GM21723 (cell line): ENCODE measurements around the gene RXFP2.

ENCODE experiments used
- ATAC-seq: cut with Tn5 transposase; IDR thresholded peaks from one replicate; pipeline ENCODE4 v1.9.1; 2021; ENCODE audit warnings: mild to moderate bottlenecking, moderate library complexity; ENCODE audit not compliant: unreplicated experiment

Gene RXFP2

GRCh38 chr13:31767175-31767900 lies 28.0 kb downstream of the RXFP2 start:
- no peak for ATAC-seq

DNA sequence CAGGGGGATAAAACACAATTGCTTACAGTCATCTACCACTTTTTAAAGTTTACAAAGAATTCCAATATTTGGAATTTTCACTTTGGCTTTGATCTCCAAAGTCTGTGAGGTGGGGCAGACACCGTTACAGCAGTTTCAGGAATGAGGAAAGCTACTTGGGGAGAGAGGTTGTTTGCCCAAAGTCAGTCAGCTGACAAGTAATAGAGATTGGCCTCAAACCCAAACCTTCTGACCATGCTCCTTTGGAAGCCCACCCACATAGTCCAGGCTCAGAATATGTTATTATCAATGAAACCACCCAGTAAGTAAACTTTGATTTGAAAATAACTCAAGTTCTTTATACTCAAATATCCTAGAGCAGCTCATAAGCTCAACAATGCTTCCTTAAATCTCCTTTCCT lies 29.0 kb downstream of the RXFP2 start:
- ATAC-seq = no peak

GRCh38 chr13:31769575-31769974 lies 30.2 kb downstream of the RXFP2 start:
- no peak for ATAC-seq

DNA sequence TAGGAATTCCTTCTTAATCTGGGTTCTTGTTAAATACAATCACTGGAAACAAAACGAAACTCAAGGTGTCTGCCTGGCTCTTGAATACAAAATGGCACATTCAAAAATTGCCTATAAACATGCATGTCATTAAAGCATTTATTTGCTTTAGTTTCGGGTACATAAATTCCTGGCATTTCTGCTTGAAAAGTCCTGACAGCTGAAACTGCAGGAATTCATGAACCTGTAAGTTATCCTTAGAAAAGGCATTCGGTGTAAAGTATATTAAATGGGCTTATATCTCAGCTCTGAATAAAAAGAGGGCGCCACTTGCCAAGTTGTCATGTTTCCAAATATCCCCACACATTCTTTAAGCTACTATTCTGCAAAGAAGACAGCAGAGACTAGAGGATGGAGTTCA lies 32.9 kb downstream of the RXFP2 start:
- ATAC-seq = no peak

DNA sequence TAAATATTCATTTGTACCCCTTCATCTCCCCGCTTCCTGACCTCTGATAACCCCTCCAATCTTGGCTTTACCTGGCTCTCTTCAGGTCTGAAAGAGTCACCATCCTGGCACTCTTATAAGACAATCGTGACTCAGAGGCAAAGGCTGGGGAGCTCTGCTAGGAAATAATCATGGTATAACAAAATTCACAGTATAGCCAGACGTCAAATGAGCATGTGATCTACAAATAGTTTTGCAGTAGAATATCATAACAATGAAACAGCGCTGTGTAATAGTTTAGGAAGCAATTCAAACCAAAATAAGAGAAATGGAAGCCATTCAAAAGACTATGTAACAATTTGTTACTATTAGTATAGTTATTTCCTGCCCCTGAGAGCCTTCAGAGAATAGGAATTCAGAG lies 34.2 kb downstream of the RXFP2 start:
- no peak for ATAC-seq

DNA sequence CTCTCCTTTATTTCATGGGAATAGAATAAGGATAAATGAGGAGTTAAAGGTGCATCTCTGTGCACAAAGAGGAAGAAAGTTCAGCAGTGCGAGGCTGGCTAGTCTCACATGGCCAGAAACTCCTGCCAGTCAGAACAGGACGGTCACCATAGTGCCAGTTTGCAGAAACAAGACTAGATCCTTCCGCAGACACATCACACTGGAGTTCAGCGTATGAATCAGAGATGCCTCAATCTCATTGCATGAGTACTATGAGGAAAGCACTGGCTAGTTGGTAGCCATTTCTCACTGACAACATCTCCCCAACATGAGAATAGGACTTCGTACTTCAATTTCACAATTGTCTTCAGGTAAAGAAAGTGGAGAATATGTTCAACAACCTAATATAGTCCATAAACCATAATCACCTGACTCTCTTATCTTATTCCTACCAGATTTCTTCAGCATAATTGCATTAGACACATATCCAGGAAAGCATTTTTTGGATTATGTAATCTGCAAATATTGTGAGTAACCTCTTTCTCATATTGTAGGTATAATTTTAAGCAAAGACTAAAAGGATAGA lies 34.9 kb downstream of the RXFP2 start:
- no peak for ATAC-seq

- ATAC-seq = no peak
These were observed 35.8 kb downstream of the RXFP2 start for GRCh38 chr13:31775148-31775547.

DNA sequence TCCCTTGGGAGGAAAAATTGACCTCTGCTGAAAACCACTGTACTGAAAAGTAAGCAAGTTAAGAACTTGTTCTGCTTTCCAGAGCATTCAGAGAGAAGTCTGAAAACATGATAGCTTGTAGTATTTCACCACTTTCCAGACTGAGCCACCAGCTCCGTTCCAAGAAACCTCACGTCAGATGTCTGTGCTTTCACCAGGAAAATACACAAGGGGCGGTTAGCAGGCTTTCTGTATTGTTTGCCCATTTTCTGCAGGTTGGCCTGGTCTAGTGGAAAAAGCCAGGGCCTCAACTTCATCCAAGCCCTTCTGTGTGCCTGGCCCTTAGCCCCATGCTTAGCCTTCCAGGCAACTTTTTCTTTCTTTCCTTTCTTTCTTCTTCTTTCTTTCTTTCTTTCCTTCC lies 36.4 kb downstream of the RXFP2 start:
- no peak for ATAC-seq

DNA sequence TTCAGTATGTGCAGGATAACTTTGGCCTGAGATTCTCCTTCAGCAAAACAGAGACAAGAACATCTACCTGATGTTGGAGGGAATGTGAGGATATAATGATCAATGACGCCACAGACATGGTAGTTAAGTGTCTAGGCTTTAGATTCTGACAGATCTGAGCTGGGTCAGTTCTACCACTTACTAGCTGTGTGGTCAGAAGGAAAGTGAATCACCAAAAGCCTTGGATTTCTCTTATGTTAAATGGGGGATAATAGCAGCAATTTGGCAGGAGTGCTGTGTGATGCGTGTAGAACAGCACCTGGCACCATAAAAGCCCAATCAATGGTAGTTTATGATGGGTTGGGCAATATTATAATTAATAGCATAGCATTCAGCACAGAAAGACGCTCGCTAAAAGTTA lies 41.7 kb downstream of the RXFP2 start:
- no peak for ATAC-seq

GRCh38 chr13:31786011-31786410 lies 46.7 kb downstream of the RXFP2 start:
- no peak for ATAC-seq

DNA sequence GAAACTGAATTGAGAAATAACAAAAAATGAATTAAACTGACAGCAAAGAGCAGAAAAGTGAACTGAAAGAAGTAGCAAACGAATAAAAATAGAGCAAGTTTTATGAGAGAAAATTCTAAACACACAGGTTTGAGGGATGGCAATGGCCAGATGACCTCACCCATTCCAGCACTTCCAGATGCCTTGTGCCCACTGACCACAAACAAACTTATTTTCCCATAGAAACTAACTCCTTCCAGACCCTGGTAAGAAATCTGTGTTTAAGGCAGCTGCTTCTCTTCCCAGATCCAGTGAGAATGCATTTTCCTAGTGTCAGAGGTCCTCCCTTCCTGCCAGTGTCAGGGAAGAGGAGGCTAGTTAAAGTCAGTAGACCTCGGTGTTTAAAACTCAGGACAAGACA lies 51.7 kb downstream of the RXFP2 start:
- ATAC-seq = no peak

- no peak for ATAC-seq
These were observed 53.9 kb downstream of the RXFP2 start for GRCh38 chr13:31793246-31793645.

DNA sequence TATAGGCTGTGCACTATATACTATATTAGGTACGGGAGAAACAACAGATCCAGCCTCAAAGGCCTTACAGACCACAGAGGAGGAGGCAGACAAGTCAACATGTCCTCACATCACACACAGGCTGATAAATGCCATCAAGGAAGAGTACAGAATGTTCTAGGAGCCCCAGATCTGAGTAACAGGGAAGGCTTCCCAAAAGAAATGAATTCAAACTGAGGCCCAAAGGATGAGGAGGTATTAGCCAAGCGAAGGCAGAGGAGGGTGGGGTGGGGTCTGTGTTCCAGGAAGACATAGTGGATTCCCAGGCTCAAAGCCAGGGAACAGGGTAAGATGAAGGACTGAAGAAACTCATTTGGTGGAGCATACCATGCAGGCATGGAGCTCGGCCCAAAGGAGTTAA lies 55.1 kb downstream of the RXFP2 start:
- no peak for ATAC-seq

DNA sequence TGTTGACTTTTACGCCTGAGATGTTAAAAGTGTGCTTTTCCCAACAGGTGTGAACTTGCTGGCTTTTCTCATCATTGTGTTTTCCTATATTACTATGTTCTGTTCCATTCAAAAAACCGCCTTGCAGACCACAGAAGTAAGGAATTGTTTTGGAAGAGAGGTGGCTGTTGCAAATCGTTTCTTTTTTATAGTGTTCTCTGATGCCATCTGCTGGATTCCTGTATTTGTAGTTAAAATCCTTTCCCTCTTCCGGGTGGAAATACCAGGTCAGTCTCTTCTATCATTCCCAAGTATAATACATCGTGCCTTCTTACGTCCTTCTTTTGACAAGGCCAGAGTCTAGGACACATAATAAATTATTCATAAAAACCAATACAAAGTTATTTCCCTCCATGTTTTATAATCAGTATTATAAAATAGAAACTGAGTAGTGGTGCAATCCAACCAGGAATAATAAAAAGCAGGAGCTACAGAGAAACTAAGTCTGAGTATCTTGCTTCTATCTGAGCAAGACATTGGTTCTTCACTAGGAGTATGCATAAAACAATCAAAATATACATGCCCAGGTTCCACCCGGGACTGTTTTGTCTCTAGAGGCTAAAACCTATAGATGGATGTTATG lies 57.9 kb downstream of the RXFP2 start:
- ATAC-seq = no peak

DNA sequence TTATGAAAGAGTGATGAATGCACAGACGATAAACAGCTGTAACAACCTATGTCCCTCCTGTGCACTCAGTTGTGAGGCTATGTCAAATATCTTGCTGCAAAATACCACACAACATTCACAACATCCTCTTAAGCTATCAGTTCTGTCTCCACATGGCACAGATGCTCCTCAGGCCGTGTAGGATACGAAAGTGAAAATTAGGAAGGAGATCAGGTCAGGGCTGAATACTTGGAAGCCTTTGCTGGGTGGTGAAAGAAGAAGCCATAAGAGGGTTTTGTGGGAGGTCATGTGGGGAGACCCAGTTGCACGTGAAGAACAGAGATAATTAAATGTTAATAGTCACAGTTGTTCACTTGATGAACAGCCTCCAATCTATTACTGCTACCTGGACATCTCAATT lies 58.9 kb downstream of the RXFP2 start:
- no peak for ATAC-seq

- no peak for ATAC-seq
These were observed 61.8 kb downstream of the RXFP2 start for GRCh38 chr13:31801088-31801487.

GRCh38 chr13:31803311-31803710 lies 64.0 kb downstream of the RXFP2 start:
- no peak for ATAC-seq

DNA sequence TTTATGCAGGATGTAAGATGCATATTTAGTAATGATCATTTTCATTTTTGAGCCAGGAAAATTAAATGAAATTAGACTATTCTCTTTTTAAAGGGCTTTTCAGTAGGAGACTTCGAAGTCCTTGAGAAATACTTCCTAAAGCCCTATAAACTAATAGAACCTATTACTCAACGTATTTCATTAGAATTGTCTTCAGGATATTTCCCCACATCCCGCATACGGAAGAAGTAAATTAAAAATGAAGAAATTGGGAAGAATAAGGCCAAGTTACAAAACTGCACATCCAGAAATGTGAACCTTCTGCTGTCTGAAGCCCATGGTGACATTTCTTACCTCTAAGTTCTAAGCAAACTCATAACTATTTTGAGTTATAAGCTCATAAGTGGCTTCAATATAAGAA lies 66.5 kb downstream of the RXFP2 start:
- no peak for ATAC-seq

GRCh38 chr13:31807090-31807541 lies 67.8 kb downstream of the RXFP2 start:
- ATAC-seq = no peak

GRCh38 chr13:31814536-31814935 lies 75.2 kb downstream of the RXFP2 start:
- no peak for ATAC-seq

GRCh38 chr13:31815361-31816144 lies 76.2 kb downstream of the RXFP2 start:
- ATAC-seq = no peak

- no peak for ATAC-seq
These were observed 78.9 kb downstream of the RXFP2 start for GRCh38 chr13:31818236-31818635.
